Lower lobe of right lung (tissue), 2 donors: ENCODE data around the gene GPR18. TPM values are rescaled to one million over a fixed set of nuclear protein-coding genes. Genes with fewer than 3 reads are reported as not detected.

Experiments used
- ATAC-seq, 2 donors: fragments of 200-7000 bp; cut with Tn5 transposase; one replicate each; pipeline ENCODE4 v1.9.1; 2020 to 2022; ENCODE audit warnings: mild to moderate bottlenecking in 2 of 2, moderate library complexity in 2 of 2
- DNase-seq: peaks from one replicate; pipeline ENCODE4 v3.0.0-alpha.2; 2020
- H3K27ac ChIP-seq: fragments of 200-600 bp; one replicate; pipeline ENCODE4 v1.8.0; 2022
- H3K27me3 ChIP-seq: fragments of 200-600 bp; one replicate; pipeline ENCODE4 v1.8.0; 2022; ENCODE audit warnings: low read depth
- H3K36me3 ChIP-seq: fragments of 200-600 bp; one replicate; pipeline ENCODE4 v1.8.0; 2022; ENCODE audit warnings: mild to moderate bottlenecking
- H3K4me1 ChIP-seq: fragments of 200-600 bp; one replicate; pipeline ENCODE4 v1.8.0; 2022
- H3K4me3 ChIP-seq: fragments of 200-600 bp; one replicate; pipeline ENCODE4 v1.8.0; 2022; ENCODE audit warnings: mild to moderate bottlenecking
- H3K9me3 ChIP-seq: fragments of 200-600 bp; one replicate; pipeline ENCODE4 v1.8.0; 2022
- intact Hi-C: fragments of 100-400 bp; cut with DNase I; formaldehyde crosslinking; loops from one replicate; pipeline ENCODE4 v1.11.0; 2022
- total RNA-seq: library from RNA; stranded (reverse); fragmentation: NEBNext Ultra II Directional; extraction: Animal tissue kit (Norgen Biotek cat#: 25700); gene quantifications from one replicate; pipeline ENCODE4 v1.2.1, GENCODE V29; 2021
- TF ChIP-seq, protein P1 (sequence below): fragments of 200-600 bp; IDR thresholded peaks from one replicate; pipeline ENCODE4 v1.8.0; 2022; ENCODE audit warnings: antibody characterized with exemption, mild to moderate bottlenecking
- donor health status: DM: no; HTN: yes; CAD: no; lungs with severe emphysema.

The GPR18 gene
- total RNA-seq, 1 donor from 2014 or later = 0.38 TPM

GRCh38 chr13:99299920-99300341 is 41.8 kb upstream of the GPR18 start:
- Histone ChIP-seq H3K9me3 (no peaks in the 10 kb centered on the region), H3K4me3 (no peak overlapping the region), H3K27ac (no peak overlapping the region), H3K27me3 (no peaks in the 10 kb centered on the region), H3K36me3 (no peaks in the 10 kb centered on the region), H3K4me1 (peaks cover 15% of the 10 kb centered on the region)
- no peak for ATAC-seq
- no peak for DNase-seq
- intact Hi-C loops = no loop called here
- TF ChIP-seq, protein P1, sequence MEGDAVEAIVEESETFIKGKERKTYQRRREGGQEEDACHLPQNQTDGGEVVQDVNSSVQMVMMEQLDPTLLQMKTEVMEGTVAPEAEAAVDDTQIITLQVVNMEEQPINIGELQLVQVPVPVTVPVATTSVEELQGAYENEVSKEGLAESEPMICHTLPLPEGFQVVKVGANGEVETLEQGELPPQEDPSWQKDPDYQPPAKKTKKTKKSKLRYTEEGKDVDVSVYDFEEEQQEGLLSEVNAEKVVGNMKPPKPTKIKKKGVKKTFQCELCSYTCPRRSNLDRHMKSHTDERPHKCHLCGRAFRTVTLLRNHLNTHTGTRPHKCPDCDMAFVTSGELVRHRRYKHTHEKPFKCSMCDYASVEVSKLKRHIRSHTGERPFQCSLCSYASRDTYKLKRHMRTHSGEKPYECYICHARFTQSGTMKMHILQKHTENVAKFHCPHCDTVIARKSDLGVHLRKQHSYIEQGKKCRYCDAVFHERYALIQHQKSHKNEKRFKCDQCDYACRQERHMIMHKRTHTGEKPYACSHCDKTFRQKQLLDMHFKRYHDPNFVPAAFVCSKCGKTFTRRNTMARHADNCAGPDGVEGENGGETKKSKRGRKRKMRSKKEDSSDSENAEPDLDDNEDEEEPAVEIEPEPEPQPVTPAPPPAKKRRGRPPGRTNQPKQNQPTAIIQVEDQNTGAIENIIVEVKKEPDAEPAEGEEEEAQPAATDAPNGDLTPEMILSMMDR = no peak

DNA sequence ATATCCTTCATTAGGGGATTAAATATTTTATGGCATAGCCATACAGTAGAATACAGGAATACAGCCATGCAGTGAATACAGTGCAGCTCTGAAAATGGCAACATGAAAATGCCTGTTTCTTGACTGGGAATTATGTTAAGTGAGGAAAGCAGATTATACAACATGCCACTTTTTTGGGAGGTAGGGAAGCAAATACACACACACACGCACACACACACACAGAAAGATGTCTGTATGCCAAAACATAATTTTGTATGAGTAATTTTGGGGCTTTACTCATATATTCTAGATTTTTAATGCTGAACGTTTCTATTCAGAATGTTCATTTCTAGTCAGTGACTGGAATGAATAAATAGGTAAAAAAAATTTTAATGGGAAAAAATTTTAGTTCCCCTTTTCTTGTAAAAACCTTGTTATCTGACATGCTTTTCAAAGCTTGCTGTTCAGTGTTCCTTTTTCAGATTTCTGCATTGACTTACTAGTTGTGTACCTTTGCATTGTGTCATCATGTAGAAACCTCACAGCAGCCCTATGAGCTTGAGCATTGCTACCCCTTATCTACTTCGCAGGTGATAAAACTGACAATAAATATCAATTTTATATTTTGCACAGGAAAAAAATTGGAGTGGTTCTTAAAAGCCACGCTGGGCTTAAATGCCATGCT is 41.2 kb upstream of the GPR18 start:
- Histone ChIP-seq H3K36me3 (no peaks in the 10 kb centered on the region), H3K4me3 (no peak overlapping the region), H3K4me1 (peaks cover 15% of the 10 kb centered on the region), H3K9me3 (no peaks in the 10 kb centered on the region), H3K27ac (no peak overlapping the region), H3K27me3 (no peaks in the 10 kb centered on the region)
- TF ChIP-seq, protein P1 = no peak
- intact Hi-C loops = no loop called here
- ATAC-seq (no peak), DNase-seq (no peak)

GRCh38 chr13:99298056-99298455 is 39.9 kb upstream of the GPR18 start:
- no peaks in the 10 kb centered on the region for H3K9me3 ChIP-seq
- TF ChIP-seq, protein P1 = no peak
- peaks cover 12% of the 10 kb centered on the region for H3K4me1 ChIP-seq
- ATAC-seq = no peak
- no peak for DNase-seq
- no peak overlapping the region for H3K4me3 ChIP-seq
- H3K27ac ChIP-seq = no peak overlapping the region
- intact Hi-C loops = no loop called here
- no peaks in the 10 kb centered on the region for H3K36me3 ChIP-seq
- no peaks in the 10 kb centered on the region for H3K27me3 ChIP-seq

DNA sequence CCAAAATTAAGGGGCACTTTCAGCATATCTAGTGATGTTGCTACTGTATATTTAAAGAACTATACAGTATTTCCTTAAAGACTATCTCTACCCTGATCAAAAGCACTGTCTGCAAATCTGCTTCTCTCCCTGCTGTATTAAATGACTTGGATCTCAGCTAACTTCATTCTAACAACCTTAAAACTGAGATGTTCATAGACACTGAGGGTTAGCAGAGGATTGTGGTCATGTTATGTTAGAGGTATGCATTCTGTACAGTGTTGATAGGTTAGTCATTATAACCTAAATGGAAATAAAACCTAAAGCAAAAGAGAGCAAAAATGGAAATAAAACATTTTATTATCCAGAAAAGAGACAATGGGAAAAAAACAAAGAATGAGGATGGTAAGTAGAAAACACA is 39.2 kb upstream of the GPR18 start:
- no peak for DNase-seq
- peaks cover 12% of the 10 kb centered on the region for H3K4me1 ChIP-seq

GRCh38 chr13:99296398-99296797 is 38.2 kb upstream of the GPR18 start:
- Histone ChIP-seq H3K4me1 (peaks cover 12% of the 10 kb centered on the region), H3K27ac (peak overlapping the region; percentile 4), H3K27me3 (no peaks in the 10 kb centered on the region), H3K9me3 (no peaks in the 10 kb centered on the region), H3K4me3 (no peak overlapping the region), H3K36me3 (no peaks in the 10 kb centered on the region)
- intact Hi-C loops = no loop called here
- DNase-seq (no peak), ATAC-seq (no peak)
- TF ChIP-seq, protein P1 = no peak

More for the DNA sequence above, 39.2 kb upstream of the GPR18 start:
- TF ChIP-seq, protein P1 = no peak
- H3K36me3 ChIP-seq = no peaks in the 10 kb centered on the region
- no peaks in the 10 kb centered on the region for H3K9me3 ChIP-seq
- no peaks in the 10 kb centered on the region for H3K27me3 ChIP-seq
- H3K4me3 ChIP-seq = no peak overlapping the region
- H3K27ac ChIP-seq = no peak overlapping the region
- ATAC-seq = no peak
- intact Hi-C loops = no loop called here
